Measurements from ENCODE around the gene KLHL20.

- TF ChIP-seq, protein P1, sequence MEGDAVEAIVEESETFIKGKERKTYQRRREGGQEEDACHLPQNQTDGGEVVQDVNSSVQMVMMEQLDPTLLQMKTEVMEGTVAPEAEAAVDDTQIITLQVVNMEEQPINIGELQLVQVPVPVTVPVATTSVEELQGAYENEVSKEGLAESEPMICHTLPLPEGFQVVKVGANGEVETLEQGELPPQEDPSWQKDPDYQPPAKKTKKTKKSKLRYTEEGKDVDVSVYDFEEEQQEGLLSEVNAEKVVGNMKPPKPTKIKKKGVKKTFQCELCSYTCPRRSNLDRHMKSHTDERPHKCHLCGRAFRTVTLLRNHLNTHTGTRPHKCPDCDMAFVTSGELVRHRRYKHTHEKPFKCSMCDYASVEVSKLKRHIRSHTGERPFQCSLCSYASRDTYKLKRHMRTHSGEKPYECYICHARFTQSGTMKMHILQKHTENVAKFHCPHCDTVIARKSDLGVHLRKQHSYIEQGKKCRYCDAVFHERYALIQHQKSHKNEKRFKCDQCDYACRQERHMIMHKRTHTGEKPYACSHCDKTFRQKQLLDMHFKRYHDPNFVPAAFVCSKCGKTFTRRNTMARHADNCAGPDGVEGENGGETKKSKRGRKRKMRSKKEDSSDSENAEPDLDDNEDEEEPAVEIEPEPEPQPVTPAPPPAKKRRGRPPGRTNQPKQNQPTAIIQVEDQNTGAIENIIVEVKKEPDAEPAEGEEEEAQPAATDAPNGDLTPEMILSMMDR (IDR thresholded peaks at IDR 0.05; ENCODE audit: insufficient read depth, low read depth, low read length), result no peak
- TF ChIP-seq EZH2 (IDR thresholded peaks at IDR 0.05; ENCODE audit: insufficient read depth, low read length), result no peak
Observed at GRCh38 chr1:173714759-173715537, at the start of gene KLHL20.

Measured in astrocyte (in vitro differentiated cells and primary cell).